Activated CD4-positive, alpha-beta T cell treated with anti-CD3 and anti-CD28 coated beads, Interleukin-2, amount 10 ng/mL, durations not matched to agents 7 days and 5 days (primary cell): ENCODE measurements around the gene PSMB8. TPM values are rescaled to one million over a fixed set of nuclear protein-coding genes. Genes with fewer than 3 reads are reported as not detected.
"Not testable (repeated sequence)": the region's sequence is repeated elsewhere in the genome, so short reads cannot be mapped to it uniquely, and the experiment has no call there.

ENCODE experiments used
- CTCF ChIA-PET: fragments of 350-600 bp; sonication (Branson Sonifier 250); formaldehyde crosslinking; loops from one replicate; lab custom pipeline; 2021; ENCODE audit warnings: antibody characterized with exemption; lab: Charles Lee
- POLR2A ChIA-PET: fragments of 350-600 bp; sonication (Branson Sonifier 250); formaldehyde crosslinking; loops from one replicate; lab custom pipeline; 2021; ENCODE audit warnings: antibody characterized with exemption; lab: Charles Lee
- DNase-seq: peaks from one replicate; pipeline ENCODE4 v3.0.0-alpha.2; 2020
- H3K27ac Mint-ChIP-seq: one replicate; pipeline ENCODE4 v1.8.0; 2021; ENCODE audit warnings: mild to moderate bottlenecking, moderate library complexity, mixed read lengths
- H3K27me3 Mint-ChIP-seq: one replicate; pipeline ENCODE4 v1.8.0; 2021; ENCODE audit warnings: mixed read lengths
- H3K36me3 Mint-ChIP-seq: one replicate; pipeline ENCODE4 v1.8.0; 2021; ENCODE audit warnings: low read depth, mixed read lengths
- H3K4me1 Mint-ChIP-seq: one replicate; pipeline ENCODE4 v1.8.0; 2021; ENCODE audit warnings: mixed read lengths
- H3K4me3 Mint-ChIP-seq: one replicate; pipeline ENCODE4 v1.8.0; 2021; ENCODE audit warnings: mild to moderate bottlenecking, moderate library complexity, mixed read lengths
- H3K9me3 Mint-ChIP-seq: one replicate; pipeline ENCODE4 v1.8.0; 2021; ENCODE audit warnings: mixed read lengths
- total RNA-seq, 2 experiments: library from RNA; stranded (reverse); gene quantifications; one replicate each; pipeline ENCODE4 v1.2.3, GENCODE V29; 2021

PSMB8 gene
- total RNA-seq, result 100 to 1,000 TPM; 307 to 379 TPM

- peak; percentile 99 for DNase-seq
- Mint-ChIP-seq H3K36me3 (peaks cover 91% of the 10 kb centered on the region), H3K27ac (peak within 1 kb of the TSS; percentile 100), H3K4me3 (peak within 1 kb of the TSS; percentile 99), H3K9me3 (no peaks in the 10 kb centered on the region), H3K4me1 (peaks cover 75% of the 10 kb centered on the region), H3K27me3 (no peaks in the 10 kb centered on the region)
- ChIA-PET CTCF (interaction anchor here (0.7 to 7.1 kb wide), 11 partner anchors 11 to 1149 kb away, joined by 3 to 88 read pairs (median 4); partner anchors contain the start of genes HLA-DMA, PSMB9 and TAP1), POLR2A (interaction anchor here (0.6 to 2.8 kb wide), 7 partner anchors 10 to 654 kb away, joined by 3 to 54 read pairs (median 4); partner anchors contain the start of genes PSMB9 and TAP1)
Observed at GRCh38 chr6:32843979-32844838, at the start of gene PSMB8. PSMB8 (minus strand) TSS chr6:32844047; CDS start chr6:32843996, 51 bp downstream.

GRCh38 chr6:32890831-32891230 lies 47.0 kb upstream of the PSMB8 start:
- ChIA-PET POLR2A (no interaction called here), CTCF (no interaction called here)
- Mint-ChIP-seq H3K4me1 (peaks cover 18% of the 10 kb centered on the region), H3K4me3 (no peak overlapping the region), H3K27me3 (peaks cover 19% of the 10 kb centered on the region), H3K27ac (no peak overlapping the region), H3K9me3 (no peaks in the 10 kb centered on the region), H3K36me3 (peaks cover 3% of the 10 kb centered on the region)
- DNase-seq, result no peak

GRCh38 chr6:32889533-32889932 lies 45.7 kb upstream of the PSMB8 start:
- H3K9me3 Mint-ChIP-seq, result no peaks in the 10 kb centered on the region
- ChIA-PET POLR2A (no interaction called here), CTCF (interaction anchor here (0.9 kb wide), 1 partner anchor 95 kb away, joined by 5 read pairs; no protein-coding TSS in a partner anchor)
- H3K27ac Mint-ChIP-seq, result no peak overlapping the region
- H3K4me3 Mint-ChIP-seq, result no peak overlapping the region
- H3K27me3 Mint-ChIP-seq, result peaks cover 19% of the 10 kb centered on the region
- H3K36me3 Mint-ChIP-seq, result no peaks in the 10 kb centered on the region
- no peak for DNase-seq
- H3K4me1 Mint-ChIP-seq, result peaks cover 13% of the 10 kb centered on the region

GRCh38 chr6:32888576-32888975 lies 44.7 kb upstream of the PSMB8 start:
- CTCF ChIA-PET, result no interaction called here
- Mint-ChIP-seq H3K4me3 (no peak overlapping the region), H3K27ac (no peak overlapping the region), H3K9me3 (no peaks in the 10 kb centered on the region), H3K27me3 (peaks cover 21% of the 10 kb centered on the region), H3K36me3 (no peaks in the 10 kb centered on the region), H3K4me1 (peaks cover 7% of the 10 kb centered on the region)
- POLR2A ChIA-PET, result no interaction called here
- DNase-seq, result no peak

- no peaks in the 10 kb centered on the region for H3K36me3 Mint-ChIP-seq
- no peak overlapping the region for H3K4me3 Mint-ChIP-seq
- ChIA-PET CTCF (interaction anchor here (0.6 kb wide), 1 partner anchor 70 kb away, joined by 3 read pairs; no protein-coding TSS in a partner anchor), POLR2A (no interaction called here)
- DNase-seq, result no peak
- H3K9me3 Mint-ChIP-seq, result no peaks in the 10 kb centered on the region
- no peak overlapping the region for H3K27ac Mint-ChIP-seq
- H3K27me3 Mint-ChIP-seq, result peaks cover 20% of the 10 kb centered on the region
- peaks cover 4% of the 10 kb centered on the region for H3K4me1 Mint-ChIP-seq
Observed at GRCh38 chr6:32887616-32888015, 43.8 kb upstream of the PSMB8 start.

GRCh38 chr6:32886681-32887383 lies 43.0 kb upstream of the PSMB8 start:
- no peaks in the 10 kb centered on the region for H3K9me3 Mint-ChIP-seq
- no peak overlapping the region for H3K27ac Mint-ChIP-seq
- peaks cover 19% of the 10 kb centered on the region for H3K27me3 Mint-ChIP-seq
- no peak for DNase-seq
- no peak overlapping the region for H3K4me3 Mint-ChIP-seq
- ChIA-PET POLR2A (no interaction called here), CTCF (interaction anchor here (0.6 to 2.0 kb wide), 6 partner anchors 48 to 98 kb away, joined by 3 to 11 read pairs (median 5); partner anchors contain the start of gene TAP2)
- H3K36me3 Mint-ChIP-seq, result no peaks in the 10 kb centered on the region
- H3K4me1 Mint-ChIP-seq, result peaks cover 4% of the 10 kb centered on the region

- POLR2A ChIA-PET, result no interaction called here
- peaks cover 14% of the 10 kb centered on the region for H3K27me3 Mint-ChIP-seq
- CTCF ChIA-PET, result interaction anchor here (0.5 to 2.0 kb wide), 8 partner anchors 9 to 99 kb away, joined by 3 to 11 read pairs (median 4); partner anchors contain the start of gene TAP2
- DNase-seq, result no peak
- H3K27ac Mint-ChIP-seq, result no peak overlapping the region
- peaks cover under 1% of the 10 kb centered on the region for H3K36me3 Mint-ChIP-seq
- no peaks in the 10 kb centered on the region for H3K9me3 Mint-ChIP-seq
- peaks cover 4% of the 10 kb centered on the region for H3K4me1 Mint-ChIP-seq
- no peak overlapping the region for H3K4me3 Mint-ChIP-seq
Observed at GRCh38 chr6:32885698-32886286, 41.9 kb upstream of the PSMB8 start.

GRCh38 chr6:32883789-32884188 lies 39.9 kb upstream of the PSMB8 start:
- H3K4me1 Mint-ChIP-seq, result peaks cover 4% of the 10 kb centered on the region
- H3K4me3 Mint-ChIP-seq, result no peak overlapping the region
- H3K27me3 Mint-ChIP-seq, result peaks cover 4% of the 10 kb centered on the region
- POLR2A ChIA-PET, result no interaction called here
- CTCF ChIA-PET, result no interaction called here
- H3K9me3 Mint-ChIP-seq, result no peaks in the 10 kb centered on the region
- no peak for DNase-seq
- peaks cover 14% of the 10 kb centered on the region for H3K36me3 Mint-ChIP-seq
- no peak overlapping the region for H3K27ac Mint-ChIP-seq

GRCh38 chr6:32882879-32883250 lies 39.0 kb upstream of the PSMB8 start:
- Mint-ChIP-seq H3K9me3 (no peaks in the 10 kb centered on the region), H3K27ac (no peak overlapping the region), H3K4me1 (peaks cover 4% of the 10 kb centered on the region), H3K36me3 (peaks cover 15% of the 10 kb centered on the region), H3K4me3 (no peak overlapping the region), H3K27me3 (peaks cover 4% of the 10 kb centered on the region)
- ChIA-PET CTCF (interaction anchor here (1.3 to 1.6 kb wide), 2 partner anchors 51 to 102 kb away, joined by 5 to 6 read pairs; no protein-coding TSS in a partner anchor), POLR2A (no interaction called here)
- no peak for DNase-seq

GRCh38 chr6:32880962-32881361 lies 37.1 kb upstream of the PSMB8 start:
- H3K4me1 Mint-ChIP-seq, DNase-seq, H3K9me3 Mint-ChIP-seq, H3K27me3 Mint-ChIP-seq, H3K27ac Mint-ChIP-seq, H3K4me3 Mint-ChIP-seq: not testable (repeated sequence)
- ChIA-PET POLR2A (interaction anchor here (0.6 kb wide), 1 partner anchor 408 kb away, joined by 3 read pairs; the partner anchor contains the start of gene WDR46), CTCF (interaction anchor here (0.6 to 1.2 kb wide), 4 partner anchors 13 to 1111 kb away, joined by 3 to 5 read pairs (median 4); no protein-coding TSS in a partner anchor)
- peaks cover 16% of the 10 kb centered on the region for H3K36me3 Mint-ChIP-seq

GRCh38 chr6:32879691-32880090 lies 35.8 kb upstream of the PSMB8 start:
- Mint-ChIP-seq H3K27ac (no peak overlapping the region), H3K36me3 (peaks cover 16% of the 10 kb centered on the region), H3K9me3 (no peaks in the 10 kb centered on the region), H3K4me3 (no peak overlapping the region), H3K4me1 (no peaks in the 10 kb centered on the region), H3K27me3 (peaks cover 2% of the 10 kb centered on the region)
- ChIA-PET CTCF (interaction anchor here (1.2 to 1.5 kb wide), 3 partner anchors 12 to 105 kb away, joined by 3 to 5 read pairs (median 4); no protein-coding TSS in a partner anchor), POLR2A (interaction anchor here (1.1 kb wide), 1 partner anchor 92 kb away, joined by 3 read pairs; no protein-coding TSS in a partner anchor)
- DNase-seq, result no peak

GRCh38 chr6:32876603-32877002 lies 32.8 kb upstream of the PSMB8 start:
- H3K36me3 Mint-ChIP-seq, result peaks cover 19% of the 10 kb centered on the region
- H3K9me3 Mint-ChIP-seq, result no peaks in the 10 kb centered on the region
- no peaks in the 10 kb centered on the region for H3K4me1 Mint-ChIP-seq
- H3K4me3 Mint-ChIP-seq, result no peak overlapping the region
- ChIA-PET CTCF (interaction anchor here (0.5 to 1.6 kb wide), 5 partner anchors 29 to 527 kb away, joined by 3 to 4 read pairs (median 4); partner anchors contain the start of gene TAP2), POLR2A (no interaction called here)
- DNase-seq, result no peak
- H3K27ac Mint-ChIP-seq, result no peak overlapping the region
- peaks cover 11% of the 10 kb centered on the region for H3K27me3 Mint-ChIP-seq
